Measurements from ENCODE around the gene KDM8. TPM values are rescaled to one million over a fixed set of nuclear protein-coding genes. Genes with fewer than 3 reads are reported as not detected.
A peak's percentile ranks its signal among the peaks of the same experiment; 100 is the strongest.

Gene KDM8
- total and polyA plus RNA-seq, 12 donors, result 3.4 to 14.6 (median 8.5) TPM

- Histone ChIP-seq H3K9me3 (replicated peaks in 1 of 3) (no peaks in the 10 kb centered on the region), H3K4me3 (no peak overlapping the region), H3K4me1 (replicated peaks in 1 of 2) (peaks cover 5 to 29% of the 10 kb centered on the region in 2 donors), H3K27ac (no peak overlapping the region), H3K36me3 (replicated peaks in 1 of 2) (no peaks in the 10 kb centered on the region), H3K27me3 (no peaks in the 10 kb centered on the region)
- intact Hi-C loops (cut with DNase I), result no loop called here
- TF ChIP-seq CTCF (IDR thresholded peaks at IDR 0.05) (no peak), POLR2A (IDR thresholded peaks at IDR 0.05) (no peak)
- peak in 2 of 7 donors; percentile 3 to 25 for DNase-seq
- WGBS, 4 donors, result 74 to 86% (median 82%) methylated on average over 8 of the region's 8 CpGs
Observed at GRCh38 chr16:27267037-27267677, 63.8 kb downstream of the KDM8 start.

GRCh38 chr16:27268376-27269299 is 65.3 kb downstream of the KDM8 start, which contains the start of gene NSMCE1:
Gene NSMCE1 (minus strand): TSS chr16:27268772. CDS start chr16:27257570, 11,202 bp downstream.
- Histone ChIP-seq H3K9me3 (replicated peaks in 1 of 3) (no peaks in the 10 kb centered on the region), H3K4me3 (peak within 1 kb of the TSS; percentile 3 to 80 (median 69)), H3K27ac (peak within 1 kb of the TSS in 4 of 5 donors; percentile 50 to 82 (median 76)), H3K36me3 (replicated peaks in 1 of 2) (no peaks in the 10 kb centered on the region), H3K27me3 (no peaks in the 10 kb centered on the region), H3K4me1 (replicated peaks in 1 of 2) (peaks cover 5 to 26% of the 10 kb centered on the region in 2 donors)
- 7 to 16% (median 7%) methylated on average over 20 to 58 of the region's 58 CpGs for WGBS, 4 donors
- intact Hi-C loops (cut with DNase I), result no loop called here
- TF ChIP-seq POLR2A (IDR thresholded peaks at IDR 0.05) (peak; percentile 52 to 56), CTCF (IDR thresholded peaks at IDR 0.05) (peak in 5 of 6 experiments; percentile 22 to 41 (median 29))
- peak; percentile 97 to 99 (median 98) for DNase-seq

- no peaks in the 10 kb centered on the region for H3K27me3 ChIP-seq
- intact Hi-C loops (cut with DNase I), result no loop called here
- peak overlapping the region in 2 of 5 donors; percentile 72 to 81 for H3K27ac ChIP-seq
- peaks cover 5 to 20% of the 10 kb centered on the region in 2 donors for H3K4me1 ChIP-seq (replicated peaks in 1 of 2)
- H3K36me3 ChIP-seq (replicated peaks in 1 of 2), result no peaks in the 10 kb centered on the region
- H3K9me3 ChIP-seq (replicated peaks in 1 of 3), result no peaks in the 10 kb centered on the region
- 80 to 84% (median 82%) methylated on average over 9 of the region's 9 CpGs for WGBS, 4 donors
- peak overlapping the region in 1 of 4 donors; percentile 75 for H3K4me3 ChIP-seq
- peak in 1 of 7 donors; percentile 8 for DNase-seq
- TF ChIP-seq POLR2A (IDR thresholded peaks at IDR 0.05) (no peak), CTCF (IDR thresholded peaks at IDR 0.05) (no peak)
Observed at GRCh38 chr16:27269300-27270150, 66.2 kb downstream of the KDM8 start.

Data from adrenal gland (tissue), 12 donors.